GM12892 (cell line): ENCODE results near the gene SERPINB5.

ENCODE experiments used
- DNase-seq: peaks from one replicate; pipeline ENCODE4 v3.0.0; 2011; ENCODE audit not compliant: insufficient read length
- FAIRE-seq: peaks from 2 replicates; lab custom pipeline; 2011; peaks lifted over from hg19 to GRCh38; lab: Jason Lieb, UNC
- POLR2A ChIP-seq: IDR thresholded peaks from 2 replicates; pipeline ENCODE4 v1.6.1; 2011; ENCODE audit warnings: low read depth, low read length, control low read depth
- POLR2AphosphoS5 ChIP-seq: IDR thresholded peaks from 2 replicates; pipeline ENCODE4 v1.6.1; 2011; ENCODE audit warnings: low read depth, low read length, control low read depth
- TAF1 ChIP-seq: IDR thresholded peaks from 2 replicates; pipeline ENCODE4 v1.6.1; 2011; ENCODE audit warnings: low read depth, mild to moderate bottlenecking, control low read depth, low read length, borderline replicate concordance

Gene SERPINB5

DNA sequence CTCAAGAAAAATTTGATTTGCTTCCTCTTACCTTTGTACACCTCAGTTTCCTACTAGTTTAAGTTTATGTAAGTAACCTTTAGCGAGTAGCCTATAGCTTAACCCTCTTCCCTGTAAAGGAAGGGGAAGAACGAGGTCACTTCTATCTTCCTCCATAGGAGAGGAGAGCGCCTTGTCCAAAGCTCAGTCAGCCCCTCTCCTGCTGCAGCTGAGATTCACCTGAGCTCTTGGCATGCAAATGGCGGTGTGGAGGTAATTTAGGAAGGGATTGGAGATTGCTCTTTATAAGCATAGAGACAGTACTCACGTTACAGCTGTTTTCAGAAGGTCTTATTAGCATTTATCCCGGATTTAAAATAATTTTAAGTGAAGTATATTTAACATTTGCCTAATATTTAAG, 37.6 kb downstream of the SERPINB5 start:
- no peak for TF ChIP-seq TAF1
- TF ChIP-seq POLR2A = no peak
- TF ChIP-seq POLR2AphosphoS5 = no peak
- FAIRE-seq (no peak), DNase-seq (no peak)

GRCh38 chr18:63514888-63515678, 38.3 kb downstream of the SERPINB5 start:
- TF ChIP-seq POLR2A = no peak
- FAIRE-seq = no peak
- DNase-seq = no peak

- FAIRE-seq = no peak
- no peak for TF ChIP-seq POLR2AphosphoS5
- TF ChIP-seq TAF1 = no peak
- no peak for TF ChIP-seq POLR2A
- DNase-seq = no peak
Measured at GRCh38 chr18:63515801-63516200, 39.0 kb downstream of the SERPINB5 start.

- TF ChIP-seq POLR2A = no peak
- TF ChIP-seq POLR2AphosphoS5 = no peak
- TF ChIP-seq TAF1 = no peak
- FAIRE-seq (peak; percentile 89), DNase-seq (no peak)
Measured at GRCh38 chr18:63518178-63519012, 41.6 kb downstream of the SERPINB5 start.

DNA sequence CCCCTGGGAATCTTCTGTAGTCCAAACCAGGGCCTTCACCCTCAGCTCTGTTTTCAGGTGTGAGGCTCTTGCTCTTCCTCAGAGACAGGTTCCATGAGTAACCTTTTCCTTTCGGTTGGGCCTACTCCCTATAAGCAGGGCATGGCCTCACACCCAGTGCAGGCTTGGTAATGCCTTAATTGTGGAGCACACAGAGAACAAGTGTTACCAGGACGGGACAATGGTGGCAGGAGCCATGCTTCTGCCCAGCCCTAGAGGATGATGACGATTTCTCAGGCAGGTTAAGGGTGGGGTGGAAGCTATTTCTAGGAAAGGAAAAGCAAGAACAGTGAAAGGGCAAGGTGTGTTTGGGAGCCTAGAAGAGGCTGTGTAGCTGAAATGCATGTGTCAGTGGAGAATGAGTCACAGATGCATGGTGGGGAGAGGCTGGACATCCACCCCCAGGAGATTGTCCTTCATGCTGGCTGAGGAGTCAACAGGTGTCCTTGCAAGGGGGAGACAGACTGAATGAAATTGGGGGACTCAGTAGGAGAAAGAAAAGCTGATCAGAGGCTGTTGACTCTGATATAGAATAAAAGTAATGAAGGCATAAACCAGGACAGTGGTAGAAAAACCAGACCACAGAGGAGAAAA, 43.4 kb downstream of the SERPINB5 start:
- TF ChIP-seq POLR2A (no peak), POLR2AphosphoS5 (no peak), TAF1 (no peak)
- no peak for FAIRE-seq
- no peak for DNase-seq

DNA sequence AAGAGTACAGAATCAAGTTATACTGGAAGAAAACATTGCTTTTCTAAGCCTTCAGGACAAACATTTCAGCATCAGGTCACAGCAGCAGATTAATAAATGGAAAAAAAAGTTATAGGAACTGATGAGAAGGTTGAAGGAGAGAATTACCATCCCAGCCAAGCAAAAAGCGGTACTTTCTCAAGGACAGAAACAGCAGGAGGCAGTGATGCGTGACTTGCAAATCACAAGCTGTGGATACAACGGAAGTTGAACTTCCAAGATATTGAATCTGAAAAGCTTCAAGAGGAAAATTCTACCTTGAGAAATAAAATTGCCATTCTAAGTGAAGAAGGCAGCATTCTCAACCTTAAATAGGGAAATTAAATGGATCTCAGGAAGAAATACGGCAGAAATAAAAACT, 46.9 kb downstream of the SERPINB5 start:
- DNase-seq (no peak), FAIRE-seq (no peak)

GRCh38 chr18:63527251-63527650, 50.5 kb downstream of the SERPINB5 start:
- DNase-seq (no peak), FAIRE-seq (no peak)
- TF ChIP-seq POLR2A (no peak), TAF1 (no peak), POLR2AphosphoS5 (no peak)

More for the DNA sequence above, 46.9 kb downstream of the SERPINB5 start:
- TF ChIP-seq POLR2A (no peak), POLR2AphosphoS5 (no peak), TAF1 (no peak)

GRCh38 chr18:63528863-63529492, 52.2 kb downstream of the SERPINB5 start:
- TF ChIP-seq POLR2AphosphoS5 = no peak
- no peak for TF ChIP-seq POLR2A
- TF ChIP-seq TAF1 = no peak
- DNase-seq = no peak
- no peak for FAIRE-seq

DNA sequence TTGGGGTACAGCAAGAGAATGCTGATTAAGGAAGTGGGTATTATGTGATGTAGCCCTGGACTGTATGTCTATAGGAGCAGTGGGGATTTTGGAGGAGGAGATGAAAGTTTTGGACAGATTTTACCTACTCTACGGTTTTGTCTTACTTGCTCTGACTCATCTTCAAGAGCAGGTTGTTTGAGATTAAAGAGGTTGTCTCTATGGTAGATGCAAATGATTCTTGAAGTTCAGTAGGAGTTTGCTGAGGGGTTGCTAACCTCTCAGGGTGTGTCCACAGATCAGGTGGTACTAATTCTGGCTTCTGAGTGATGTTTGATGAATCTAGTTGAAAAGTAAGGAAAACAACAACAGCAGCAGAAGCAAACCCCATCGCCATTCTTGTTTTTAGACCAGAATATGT, 55.7 kb downstream of the SERPINB5 start:
- no peak for TF ChIP-seq TAF1
- no peak for TF ChIP-seq POLR2AphosphoS5
- TF ChIP-seq POLR2A = no peak
- DNase-seq (no peak), FAIRE-seq (no peak)

GRCh38 chr18:63534615-63535014, 57.9 kb downstream of the SERPINB5 start:
- peak; percentile 78 for FAIRE-seq
- TF ChIP-seq TAF1 (no peak), POLR2AphosphoS5 (no peak), POLR2A (no peak)
- no peak for DNase-seq
